ENCODE data around the gene PKHD1.

The PKHD1 gene

GRCh38 chr6:51936531-51937290 is 150.7 kb downstream of the PKHD1 start:
- ATAC-seq = no peak
- TF ChIP-seq ZNF565 (CRISPR knock-in tag; conservative IDR thresholded peaks at IDR 0.05; ENCODE audit: low read depth) = no peak

- TF ChIP-seq ZFP30 (CRISPR knock-in tag; IDR thresholded peaks at IDR 0.05) (no peak), ZC3H10 (CRISPR knock-in tag; IDR thresholded peaks at IDR 0.05) (no peak), BACH2 (CRISPR knock-in tag; IDR thresholded peaks at IDR 0.05; ENCODE audit: borderline replicate concordance) (no peak), PATZ1 (CRISPR knock-in tag; IDR thresholded peaks at IDR 0.05; ENCODE audit: borderline replicate concordance) (no peak), OSR1 (CRISPR knock-in tag; IDR thresholded peaks at IDR 0.05) (no peak), ARNTL (CRISPR knock-in tag; IDR thresholded peaks at IDR 0.05; ENCODE audit: borderline replicate concordance, low read depth) (no peak), CSRNP3 (CRISPR knock-in tag; IDR thresholded peaks at IDR 0.05) (no peak), ESRRG (CRISPR knock-in tag; IDR thresholded peaks at IDR 0.05) (no peak), RARB (CRISPR knock-in tag; IDR thresholded peaks at IDR 0.05) (no peak), SNAI2 (CRISPR knock-in tag; IDR thresholded peaks at IDR 0.05) (no peak), GLIS3 (CRISPR knock-in tag; IDR thresholded peaks at IDR 0.05) (no peak), ZFP3 (CRISPR knock-in tag; IDR thresholded peaks at IDR 0.05) (no peak), CREB5 (CRISPR knock-in tag; IDR thresholded peaks at IDR 0.05; ENCODE audit: low read depth) (no peak), PPARA (CRISPR knock-in tag; IDR thresholded peaks at IDR 0.05; ENCODE audit: borderline replicate concordance) (no peak)
- peak; percentile 65 for ATAC-seq
Measured at GRCh38 chr6:51934098-51934497, 153.3 kb downstream of the PKHD1 start.

GRCh38 chr6:51932956-51933355 is 154.5 kb downstream of the PKHD1 start:
- ATAC-seq = no peak
- TF ChIP-seq ISL1 (CRISPR knock-in tag; IDR thresholded peaks at IDR 0.05) (no peak), ZNF565 (CRISPR knock-in tag; conservative IDR thresholded peaks at IDR 0.05; ENCODE audit: low read depth) (no peak), CREB5 (CRISPR knock-in tag; IDR thresholded peaks at IDR 0.05; ENCODE audit: low read depth) (no peak), RARB (CRISPR knock-in tag; IDR thresholded peaks at IDR 0.05) (no peak), GLIS3 (CRISPR knock-in tag; IDR thresholded peaks at IDR 0.05) (no peak)

GRCh38 chr6:51930602-51931001 is 156.8 kb downstream of the PKHD1 start:
- ATAC-seq = no peak
- TF ChIP-seq PPARA (CRISPR knock-in tag; IDR thresholded peaks at IDR 0.05; ENCODE audit: borderline replicate concordance) (no peak), ZNF8 (CRISPR knock-in tag; IDR thresholded peaks at IDR 0.05) (no peak), SNAI2 (CRISPR knock-in tag; IDR thresholded peaks at IDR 0.05) (no peak), ESRRG (CRISPR knock-in tag; IDR thresholded peaks at IDR 0.05) (no peak)

GRCh38 chr6:51929934-51930574 is 157.4 kb downstream of the PKHD1 start:
- ATAC-seq = no peak
- no peak for TF ChIP-seq ZNF565 (CRISPR knock-in tag; conservative IDR thresholded peaks at IDR 0.05; ENCODE audit: low read depth)
- no peak for TF ChIP-seq GLIS3 (CRISPR knock-in tag; IDR thresholded peaks at IDR 0.05)

- ATAC-seq = no peak
- TF ChIP-seq CSDC2 (CRISPR knock-in tag; IDR thresholded peaks at IDR 0.05) = no peak
- no peak for TF ChIP-seq CSRNP3 (CRISPR knock-in tag; IDR thresholded peaks at IDR 0.05)
- no peak for TF ChIP-seq ZFP30 (CRISPR knock-in tag; IDR thresholded peaks at IDR 0.05)
- no peak for TF ChIP-seq ZC3H10 (CRISPR knock-in tag; IDR thresholded peaks at IDR 0.05)
- no peak for TF ChIP-seq PATZ1 (CRISPR knock-in tag; IDR thresholded peaks at IDR 0.05; ENCODE audit: borderline replicate concordance)
- no peak for TF ChIP-seq BACH2 (CRISPR knock-in tag; IDR thresholded peaks at IDR 0.05; ENCODE audit: borderline replicate concordance)
- no peak for TF ChIP-seq ESRRG (CRISPR knock-in tag; IDR thresholded peaks at IDR 0.05)
- TF ChIP-seq TCF4 (CRISPR knock-in tag; IDR thresholded peaks at IDR 0.05; ENCODE audit: borderline replicate concordance) = no peak
Measured at GRCh38 chr6:51928320-51928719, 159.1 kb downstream of the PKHD1 start.
